ENCODE results near the gene NAT16. TPM values are rescaled to one million over a fixed set of nuclear protein-coding genes. Genes with fewer than 3 reads are reported as not detected.
A peak's percentile ranks its signal among the peaks of the same experiment; 100 is the strongest.

Gene NAT16
- total and polyA plus RNA-seq, 2 of the 13 experiments (the other 11 are each of a cell fraction or from before 2014, with no cell fraction given), result 0.04 TPM; not detected in 1

DNA sequence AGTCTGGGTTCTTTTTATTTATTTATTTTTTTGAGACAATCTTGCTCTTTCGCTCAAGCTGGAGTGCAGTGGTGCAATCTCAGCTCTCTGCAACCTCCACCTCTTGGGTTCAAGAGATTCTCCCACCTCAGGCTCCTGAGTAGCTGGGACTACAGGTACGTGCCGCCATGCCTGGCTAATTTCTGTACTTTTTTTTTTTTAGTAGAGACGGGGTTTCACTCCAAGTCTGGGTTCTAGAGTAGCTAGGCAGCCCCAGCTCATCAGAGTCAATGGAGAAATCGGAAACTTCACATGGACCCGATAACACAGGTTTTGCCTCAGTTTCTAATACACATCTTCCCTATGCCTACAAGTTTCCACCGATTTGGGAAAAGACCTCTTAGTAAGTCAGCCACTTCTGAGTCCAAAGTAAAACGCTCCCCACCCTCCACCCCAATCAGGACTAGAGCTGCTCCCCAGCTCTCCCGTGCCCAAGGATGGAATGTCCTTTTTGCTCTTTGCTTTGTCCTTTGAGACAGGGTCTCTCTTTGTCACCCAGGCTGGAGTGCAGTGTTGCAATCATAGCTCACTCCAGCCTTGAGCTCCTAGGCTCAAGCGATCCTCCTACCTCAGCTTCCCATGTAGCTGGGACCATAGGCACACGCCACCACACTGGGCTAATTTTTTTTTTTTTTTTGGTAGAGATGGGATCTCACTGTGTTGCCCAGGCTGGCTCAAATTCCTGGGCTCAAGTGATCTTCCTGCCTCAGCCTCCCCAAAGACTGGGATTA, 57.0 kb downstream of the NAT16 start:
- intact Hi-C loops (cut with micrococcal nuclease; ENCODE audit: unreplicated experiment) (no loop called here), in situ Hi-C loops (cut with HindIII; ENCODE audit: extremely low pct_ligation_motif_present, low pct_unique_long_range_greater_than_20kb) (no loop called here)
- no peaks in the 10 kb centered on the region for H3K9me3 ChIP-seq (ENCODE audit: low read length)
- H3K4me2 ChIP-seq (ENCODE audit: low read depth, low read length), result peak overlapping the region; percentile 94
- peak; percentile 3; the same call in 2 of the 3 replicates for ATAC-seq
- peaks cover 0 to 3% of the 10 kb centered on the region in 2 experiments; a peak in 2 of 5 replicates for H3K36me3 ChIP-seq (replicated peaks in 1 of 2; ENCODE audit: control insufficient read depth in 1 of 2, insufficient read depth in 2 of 2, low read length in 2 of 2)
- H3K9ac ChIP-seq (ENCODE audit: insufficient read depth, low read depth, low read length), result peak overlapping the region; percentile 89
- TSS peak; percentile 94 for BruUV-seq (replicated peaks)
- H3K79me2 ChIP-seq (ENCODE audit: insufficient read depth, low read length), result peaks cover 10% of the 10 kb centered on the region
- H3K4me3 ChIP-seq (replicated peaks in 1 of 3; ENCODE audit: insufficient read depth in 1 of 3, low read depth in 2 of 3, low read length in 3 of 3), result peak overlapping the region; percentile 51 to 68 (median 61)
- H3K27me3 ChIP-seq (ENCODE audit: control insufficient read depth in 1 of 2, insufficient read depth in 2 of 2, low read length in 2 of 2), result no peaks in the 10 kb centered on the region; a peak in 1 of 5 replicates
- 2% methylated on average over 11 of the region's 11 CpGs for WGBS (ENCODE audit: low lambda C conversion rate)
- peaks cover 86% of the 10 kb centered on the region for H3K4me1 ChIP-seq (ENCODE audit: insufficient read depth, low read length)
- peak overlapping the region; percentile 99 for H3K27ac ChIP-seq (ENCODE audit: extremely low read length, insufficient read depth, low read length)
- peaks cover 12% of the 10 kb centered on the region; the same call in 1 of the 2 replicates for H4K20me1 ChIP-seq (ENCODE audit: insufficient read depth, low read length)
- POLR2A ChIA-PET, result interaction anchor here (0.8 to 4.1 kb wide), 26 partner anchors 10 to 264 kb away, joined by 3 to 68 read pairs (median 7); partner anchors contain the start of genes AP1S1, CLDN15, FIS1 and PLOD3
- H2AFZ ChIP-seq (ENCODE audit: low read length), result no peak overlapping the region
- peak; percentile 82 for DNase-seq (ENCODE audit: low spot score)
- CTCF ChIA-PET (ENCODE audit: low intra/inter-chr PET ratio, low total read pairs), result interaction anchor here (1.4 kb wide), 1 partner anchor 28 kb away, joined by 3 read pairs; no protein-coding TSS in a partner anchor
- peak; percentile 82 for FAIRE-seq
- TF ChIP-seq ZSCAN22 (CRISPR knock-in tag; IDR thresholded peaks at IDR 0.05), result no peak
- TF ChIP-seq, protein P1, sequence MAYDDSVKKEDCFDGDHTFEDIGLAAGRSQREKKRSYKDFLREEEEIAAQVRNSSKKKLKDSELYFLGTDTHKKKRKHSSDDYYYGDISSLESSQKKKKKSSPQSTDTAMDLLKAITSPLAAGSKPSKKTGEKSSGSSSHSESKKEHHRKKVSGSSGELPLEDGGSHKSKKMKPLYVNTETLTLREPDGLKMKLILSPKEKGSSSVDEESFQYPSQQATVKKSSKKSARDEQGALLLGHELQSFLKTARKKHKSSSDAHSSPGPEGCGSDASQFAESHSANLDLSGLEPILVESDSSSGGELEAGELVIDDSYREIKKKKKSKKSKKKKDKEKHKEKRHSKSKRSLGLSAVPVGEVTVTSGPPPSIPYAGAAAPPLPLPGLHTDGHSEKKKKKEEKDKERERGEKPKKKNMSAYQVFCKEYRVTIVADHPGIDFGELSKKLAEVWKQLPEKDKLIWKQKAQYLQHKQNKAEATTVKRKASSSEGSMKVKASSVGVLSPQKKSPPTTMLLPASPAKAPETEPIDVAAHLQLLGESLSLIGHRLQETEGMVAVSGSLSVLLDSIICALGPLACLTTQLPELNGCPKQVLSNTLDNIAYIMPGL (CRISPR knock-in tag; IDR thresholded peaks at IDR 0.05; ENCODE audit: borderline replicate concordance in 1 of 2, low read depth in 1 of 2), result no peak; a peak in 1 of 4 replicates
- peak; percentile 79 for TF ChIP-seq RBFOX2 (IDR thresholded peaks at IDR 0.05; ENCODE audit: low read depth, low read length)
- TF ChIP-seq ATAD3A (CRISPR knock-in tag; IDR thresholded peaks at IDR 0.05), result no peak
- TF ChIP-seq ZNF329 (CRISPR knock-in tag; IDR thresholded peaks at IDR 0.05; ENCODE audit: low read depth), result no peak
- TF ChIP-seq, protein P2, sequence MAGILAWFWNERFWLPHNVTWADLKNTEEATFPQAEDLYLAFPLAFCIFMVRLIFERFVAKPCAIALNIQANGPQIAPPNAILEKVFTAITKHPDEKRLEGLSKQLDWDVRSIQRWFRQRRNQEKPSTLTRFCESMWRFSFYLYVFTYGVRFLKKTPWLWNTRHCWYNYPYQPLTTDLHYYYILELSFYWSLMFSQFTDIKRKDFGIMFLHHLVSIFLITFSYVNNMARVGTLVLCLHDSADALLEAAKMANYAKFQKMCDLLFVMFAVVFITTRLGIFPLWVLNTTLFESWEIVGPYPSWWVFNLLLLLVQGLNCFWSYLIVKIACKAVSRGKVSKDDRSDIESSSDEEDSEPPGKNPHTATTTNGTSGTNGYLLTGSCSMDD (CRISPR knock-in tag; IDR thresholded peaks at IDR 0.05), result no peak
- no peak for TF ChIP-seq PHF20 (CRISPR knock-in tag; IDR thresholded peaks at IDR 0.05)
- peak; percentile 72 for TF ChIP-seq HDAC1 (CRISPR knock-in tag; IDR thresholded peaks at IDR 0.05)
- TF ChIP-seq, protein P3, sequence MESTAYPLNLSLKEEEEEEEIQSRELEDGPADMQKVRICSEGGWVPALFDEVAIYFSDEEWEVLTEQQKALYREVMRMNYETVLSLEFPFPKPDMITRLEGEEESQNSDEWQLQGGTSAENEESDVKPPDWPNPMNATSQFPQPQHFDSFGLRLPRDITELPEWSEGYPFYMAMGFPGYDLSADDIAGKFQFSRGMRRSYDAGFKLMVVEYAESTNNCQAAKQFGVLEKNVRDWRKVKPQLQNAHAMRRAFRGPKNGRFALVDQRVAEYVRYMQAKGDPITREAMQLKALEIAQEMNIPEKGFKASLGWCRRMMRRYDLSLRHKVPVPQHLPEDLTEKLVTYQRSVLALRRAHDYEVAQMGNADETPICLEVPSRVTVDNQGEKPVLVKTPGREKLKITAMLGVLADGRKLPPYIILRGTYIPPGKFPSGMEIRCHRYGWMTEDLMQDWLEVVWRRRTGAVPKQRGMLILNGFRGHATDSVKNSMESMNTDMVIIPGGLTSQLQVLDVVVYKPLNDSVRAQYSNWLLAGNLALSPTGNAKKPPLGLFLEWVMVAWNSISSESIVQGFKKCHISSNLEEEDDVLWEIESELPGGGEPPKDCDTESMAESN (CRISPR knock-in tag; conservative IDR thresholded peaks at IDR 0.05), result no peak
